Measurements from ENCODE around the gene SLC7A1.

The SLC7A1 gene

DNA sequence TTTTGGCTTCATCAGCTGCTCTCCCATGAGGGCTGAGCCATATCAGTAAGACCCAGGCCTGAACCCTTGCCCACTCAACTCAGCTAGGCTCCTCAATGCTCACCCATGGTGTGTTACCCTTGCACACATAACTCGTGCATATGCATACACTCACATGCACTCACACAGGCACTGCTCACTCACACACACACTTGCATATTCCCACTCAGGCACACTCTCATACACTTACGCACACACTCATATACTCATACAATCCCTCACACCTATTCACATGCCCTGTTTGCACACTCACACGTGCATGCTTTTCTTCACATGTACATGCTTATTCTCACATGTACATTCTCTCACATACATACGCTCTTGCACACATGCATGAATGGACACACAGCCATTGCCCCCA is 93.8 kb downstream of the SLC7A1 start:
- DNase-seq (ENCODE audit: low read depth), result no peak
- no peak for TF ChIP-seq CTCF (IDR thresholded peaks at IDR 0.05; ENCODE audit: insufficient read depth, low read depth, low read length, missing control alignments)
- H3K4me3 ChIP-seq (ENCODE audit: low read depth, low read length), result no peak overlapping the region

GRCh38 chr13:29500386-29500785 is 95.1 kb downstream of the SLC7A1 start:
- no peak overlapping the region for H3K4me3 ChIP-seq (ENCODE audit: low read depth, low read length)
- no peak for TF ChIP-seq CTCF (IDR thresholded peaks at IDR 0.05; ENCODE audit: insufficient read depth, low read depth, low read length, missing control alignments)
- no peak for DNase-seq (ENCODE audit: low read depth)

- DNase-seq (ENCODE audit: low read depth), result no peak
- TF ChIP-seq CTCF (IDR thresholded peaks at IDR 0.05; ENCODE audit: insufficient read depth, low read depth, low read length, missing control alignments), result no peak
- no peak overlapping the region for H3K4me3 ChIP-seq (ENCODE audit: low read depth, low read length)
Observed at GRCh38 chr13:29499506-29500165, 95.9 kb downstream of the SLC7A1 start.

DNA sequence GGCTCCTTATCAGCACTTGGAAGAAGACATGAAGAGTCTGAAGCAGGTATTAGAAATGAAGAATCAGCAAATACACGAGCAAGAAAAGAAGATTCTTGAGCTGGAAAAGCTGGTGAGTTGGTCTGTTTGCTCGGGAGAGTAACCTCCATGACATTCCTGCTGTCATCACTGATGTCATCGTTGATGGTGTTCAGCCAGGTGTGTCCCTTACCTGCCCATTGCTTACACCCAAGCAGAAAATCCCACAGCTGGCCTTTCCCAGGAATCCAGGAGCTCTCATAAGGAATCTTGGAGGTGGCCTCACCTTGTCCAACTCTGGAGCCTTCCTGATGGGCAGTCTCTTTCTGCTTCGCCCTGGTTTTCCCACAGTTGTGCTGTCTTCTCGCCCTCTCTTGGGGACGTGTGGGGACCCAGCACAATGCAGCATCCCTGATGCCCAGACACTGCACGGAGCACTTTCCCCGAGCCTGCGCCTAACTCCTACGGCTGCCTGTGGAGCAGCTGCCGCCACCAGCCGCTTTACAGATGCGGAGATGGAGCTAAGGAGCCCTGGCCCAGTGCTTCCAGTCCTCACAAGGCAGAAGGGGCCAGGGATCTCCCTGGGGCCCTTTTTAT is 97.0 kb downstream of the SLC7A1 start:
- no peak for DNase-seq (ENCODE audit: low read depth)
- no peak for TF ChIP-seq CTCF (IDR thresholded peaks at IDR 0.05; ENCODE audit: insufficient read depth, low read depth, low read length, missing control alignments)
- no peak overlapping the region for H3K4me3 ChIP-seq (ENCODE audit: low read depth, low read length)

DNA sequence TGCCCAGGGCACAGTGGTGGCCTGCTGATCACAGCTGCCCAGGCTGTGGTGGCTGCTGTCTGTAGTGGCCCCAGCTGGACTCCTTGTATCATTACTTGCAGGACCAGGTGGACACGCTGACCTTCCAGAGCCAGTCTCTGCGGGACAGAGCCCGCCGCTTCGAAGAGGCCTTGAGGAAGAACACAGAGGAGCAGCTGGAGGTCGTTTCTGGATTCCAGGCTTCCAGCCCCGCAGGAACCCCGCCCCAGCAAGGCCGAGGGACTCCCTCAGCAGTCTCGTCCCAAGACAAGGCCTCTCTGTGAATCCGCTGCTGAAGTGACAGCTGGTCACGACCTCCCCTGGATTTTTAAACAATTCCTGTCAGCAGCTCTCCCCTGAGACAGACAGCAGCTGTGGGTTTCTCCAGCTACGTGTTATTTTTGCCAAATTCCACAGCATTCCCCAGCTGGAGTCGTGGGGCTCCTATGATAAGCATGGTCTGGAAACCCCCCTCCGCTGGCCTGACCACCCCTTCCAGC is 98.3 kb downstream of the SLC7A1 start:
- DNase-seq (ENCODE audit: low read depth), result no peak
- no peak for TF ChIP-seq CTCF (IDR thresholded peaks at IDR 0.05; ENCODE audit: insufficient read depth, low read depth, low read length, missing control alignments)
- no peak overlapping the region for H3K4me3 ChIP-seq (ENCODE audit: low read depth, low read length)

DNA sequence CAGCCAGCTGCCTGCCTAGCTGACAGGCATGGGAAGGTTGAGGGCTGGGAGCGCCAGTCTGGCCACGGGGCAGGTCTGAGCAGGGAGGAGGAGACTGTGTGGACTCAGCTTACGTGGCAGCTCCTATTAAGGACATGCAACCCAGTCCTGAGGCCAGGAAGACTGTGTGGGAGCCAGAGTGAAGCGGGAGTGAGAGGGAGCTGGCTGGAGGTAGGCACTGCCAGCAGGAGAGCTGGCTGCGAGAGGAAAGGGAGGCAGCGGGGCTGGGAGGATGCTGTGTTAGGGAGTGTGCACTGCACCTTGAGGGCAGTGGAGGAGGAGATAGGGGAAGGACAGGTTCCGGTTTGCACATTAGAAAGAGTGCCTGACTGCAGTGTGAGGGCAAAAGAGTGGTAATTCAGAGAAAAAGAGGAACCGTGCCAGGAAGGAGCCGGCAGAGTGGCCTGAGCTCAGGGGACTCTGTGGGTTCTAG is 99.2 kb downstream of the SLC7A1 start:
- no peak for TF ChIP-seq CTCF (IDR thresholded peaks at IDR 0.05; ENCODE audit: insufficient read depth, low read depth, low read length, missing control alignments)
- no peak overlapping the region for H3K4me3 ChIP-seq (ENCODE audit: low read depth, low read length)
- peak; percentile 31 for DNase-seq (ENCODE audit: low read depth)

Measured in GM12865 (cell line).